ENCODE measurements around the gene ZNF774.
"Not testable (repeated sequence)": the region's sequence is repeated elsewhere in the genome, so short reads cannot be mapped to it uniquely, and the experiment has no call there.

ZNF774 gene

GRCh38 chr15:90352107-90352893 is at the start of gene ZNF774:
TSS of gene ZNF774 (plus strand) at chr15:90352284. CDS start at chr15:90354661, 2,377 bp downstream.
- DNase-seq: peak; percentile 87

- DNase-seq: not testable (repeated sequence)
Measured at GRCh38 chr15:90305355-90305754, 46.7 kb upstream of the ZNF774 start.

- DNase-seq: no peak
Measured at GRCh38 chr15:90305932-90306331, 46.2 kb upstream of the ZNF774 start.

- no peak for DNase-seq
Measured at GRCh38 chr15:90306560-90306959, 45.5 kb upstream of the ZNF774 start.

- no peak for DNase-seq
Measured at GRCh38 chr15:90307661-90308060, 44.4 kb upstream of the ZNF774 start.

- DNase-seq: no peak
Measured at GRCh38 chr15:90309020-90309419, 43.1 kb upstream of the ZNF774 start.

GRCh38 chr15:90315278-90315982 is 36.7 kb upstream of the ZNF774 start:
- no peak for DNase-seq

- no peak for DNase-seq
Measured at GRCh38 chr15:90316139-90316538, 35.9 kb upstream of the ZNF774 start.

- DNase-seq: no peak
Measured at GRCh38 chr15:90318591-90318990, 33.5 kb upstream of the ZNF774 start.

GRCh38 chr15:90320062-90320884 is 31.8 kb upstream of the ZNF774 start:
- DNase-seq: peak; percentile 79

- DNase-seq: no peak
Measured at GRCh38 chr15:90320885-90321278, 31.2 kb upstream of the ZNF774 start.

GRCh38 chr15:90322538-90322937 is 29.5 kb upstream of the ZNF774 start:
- no peak for DNase-seq

GRCh38 chr15:90325726-90326125 is 26.4 kb upstream of the ZNF774 start:
- no peak for DNase-seq

GRCh38 chr15:90326441-90326840 is 25.6 kb upstream of the ZNF774 start:
- DNase-seq: no peak

- DNase-seq: no peak
Measured at GRCh38 chr15:90327311-90327710, 24.8 kb upstream of the ZNF774 start.

GRCh38 chr15:90334304-90334731 is 17.8 kb upstream of the ZNF774 start:
- no peak for DNase-seq

GRCh38 chr15:90336705-90337141 is 15.4 kb upstream of the ZNF774 start:
- DNase-seq: no peak

- no peak for DNase-seq
Measured at GRCh38 chr15:90337256-90337655, 14.8 kb upstream of the ZNF774 start.

- DNase-seq: no peak
Measured at GRCh38 chr15:90338532-90338931, 13.6 kb upstream of the ZNF774 start.

GRCh38 chr15:90340345-90340744 is 11.7 kb upstream of the ZNF774 start:
- no peak for DNase-seq

GRCh38 chr15:90343302-90343790 is 8.7 kb upstream of the ZNF774 start:
- no peak for DNase-seq

GRCh38 chr15:90344662-90345061 is 7.4 kb upstream of the ZNF774 start:
- no peak for DNase-seq

- DNase-seq: no peak
Measured at GRCh38 chr15:90345857-90346256, 6.2 kb upstream of the ZNF774 start.

All from NCI-H1048 (cell line).